Large intestine (tissue), 3 donors: ENCODE data around the gene MACROD1. TPM values are rescaled to one million over a fixed set of nuclear protein-coding genes. Genes with fewer than 3 reads are reported as not detected.

ENCODE experiments used
- DNase-seq, 2 donors: peaks; one replicate each; pipeline versions ENCODE4 v3.0.0 to v3.0.0-alpha.2; 2013
- H3K27ac ChIP-seq: one replicate; pipeline ENCODE4 v1.5.1; 2013; ENCODE audit warnings: low read length
- H3K27me3 ChIP-seq: 2 replicates; pipeline ENCODE4 v1.6.1; 2013; ENCODE audit warnings: low read length; ENCODE audit not compliant: control insufficient read depth, insufficient read depth
- H3K36me3 ChIP-seq: 2 replicates; pipeline ENCODE4 v1.6.1; 2013; ENCODE audit warnings: low read length; ENCODE audit not compliant: control insufficient read depth, insufficient read depth
- H3K4me1 ChIP-seq: one replicate; pipeline ENCODE4 v1.6.1; 2013; ENCODE audit warnings: low read length; ENCODE audit not compliant: control insufficient read depth, insufficient read depth
- H3K4me3 ChIP-seq: one replicate; pipeline ENCODE4 v1.5.1; 2013; ENCODE audit warnings: low read length
- H3K9me3 ChIP-seq: one replicate; pipeline ENCODE4 v1.6.1; 2013; ENCODE audit warnings: mild to moderate bottlenecking, low read depth, low read length, moderate library complexity; ENCODE audit not compliant: control insufficient read depth
- WGBS: methylation state at CpG from one replicate; pipeline ENCODE4 v1.1.5; 2013; ENCODE audit warnings: low lambda C conversion rate; ENCODE audit not compliant: insufficient coverage; 5-methylcytosine and 5-hydroxymethylcytosine counted together
- polyA plus RNA-seq: library from polyadenylated mRNA; unstranded; fragments of 120-200 nt; gene quantifications from one replicate; pipeline ENCODE4 v1.2.1, GENCODE V29; 2013

Gene MACROD1
- polyA plus RNA-seq, 1 donor = 18.2 TPM

DNA sequence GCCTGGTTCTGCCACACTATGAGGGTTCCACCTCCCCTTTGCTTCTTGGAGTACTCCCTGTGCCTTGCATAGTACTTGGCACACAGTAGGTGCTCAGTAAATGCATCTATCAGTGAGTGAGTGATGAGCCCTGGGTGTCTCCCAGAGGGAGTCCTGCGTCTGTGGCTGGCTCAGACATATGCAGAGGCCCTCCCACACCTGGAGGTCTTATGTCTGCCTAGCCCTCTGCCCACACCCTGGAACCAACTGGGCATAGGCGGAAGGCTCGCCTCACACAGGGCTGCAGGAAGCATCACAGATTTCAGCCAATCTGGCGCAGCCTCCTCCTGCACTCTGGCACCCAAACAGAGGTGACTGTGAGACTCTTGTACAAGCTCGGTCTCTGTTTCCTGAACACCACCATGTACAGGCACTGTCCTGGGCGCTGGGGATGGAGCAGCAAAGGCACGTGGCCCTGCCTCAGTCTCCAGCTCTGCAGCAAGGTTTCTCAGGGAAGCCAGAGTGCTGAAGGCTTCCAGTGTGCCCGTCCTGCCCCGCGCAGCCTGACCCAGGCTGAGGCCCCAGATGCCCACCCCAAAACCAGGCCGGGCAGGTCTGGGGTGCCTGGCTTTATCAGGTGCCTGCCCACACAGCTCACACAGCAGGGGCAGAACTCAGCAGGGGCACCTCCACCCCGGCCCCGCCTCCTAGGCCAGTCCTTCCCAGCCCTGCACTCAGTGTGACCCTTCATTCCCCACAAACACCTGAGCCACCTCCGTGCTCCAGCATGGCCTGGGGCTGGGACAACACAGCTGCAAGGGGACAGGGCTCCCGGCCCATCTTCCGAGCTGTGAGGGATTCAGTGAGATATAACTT lies 103.5 kb downstream of the MACROD1 start:
- Histone ChIP-seq H3K4me1 (peaks cover 10% of the 10 kb centered on the region), H3K9me3 (no peaks in the 10 kb centered on the region), H3K27me3 (peaks cover 25% of the 10 kb centered on the region), H3K27ac (no peak overlapping the region), H3K36me3 (no peaks in the 10 kb centered on the region), H3K4me3 (no peak overlapping the region)
- DNase-seq = no peak
- no CpG with 5 or more reads among the region's 16 CpGs for WGBS

DNA sequence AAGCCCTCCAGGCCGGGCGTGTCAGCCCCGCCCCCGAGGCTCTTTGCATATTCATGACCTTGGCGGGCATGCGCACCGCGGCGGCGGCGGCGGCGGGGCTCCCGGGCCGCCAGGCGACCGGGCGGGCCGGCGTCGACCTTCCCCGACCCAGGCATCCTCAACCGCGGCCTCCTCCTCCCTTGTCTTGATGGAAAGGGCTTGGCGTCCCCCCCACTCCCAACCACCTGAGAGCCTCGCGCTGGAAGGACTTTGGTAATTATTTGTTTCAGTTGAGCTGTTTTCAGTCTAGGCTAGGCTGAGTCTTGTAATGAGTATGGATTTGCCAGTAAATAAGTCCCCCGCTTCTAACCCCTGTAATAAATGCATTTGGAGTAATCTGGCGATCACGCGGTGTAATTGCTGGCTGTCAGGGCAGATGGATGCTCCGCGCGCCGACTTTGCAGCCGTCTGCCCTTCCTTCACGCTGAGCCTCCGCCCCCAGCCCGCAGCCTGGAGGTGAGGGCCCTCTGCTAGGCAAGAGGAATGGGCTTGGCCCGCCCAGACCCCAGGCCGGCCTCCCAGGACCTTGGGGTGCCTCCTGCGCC lies 105.0 kb downstream of the MACROD1 start:
- no CpG with 5 or more reads among the region's 42 CpGs for WGBS
- Histone ChIP-seq H3K4me1 (peaks cover 10% of the 10 kb centered on the region), H3K27me3 (peaks cover 24% of the 10 kb centered on the region), H3K27ac (no peak overlapping the region), H3K36me3 (no peaks in the 10 kb centered on the region), H3K4me3 (peak overlapping the region; percentile 24), H3K9me3 (no peaks in the 10 kb centered on the region)
- peak in 1 of 2 donors; percentile 48 for DNase-seq

DNA sequence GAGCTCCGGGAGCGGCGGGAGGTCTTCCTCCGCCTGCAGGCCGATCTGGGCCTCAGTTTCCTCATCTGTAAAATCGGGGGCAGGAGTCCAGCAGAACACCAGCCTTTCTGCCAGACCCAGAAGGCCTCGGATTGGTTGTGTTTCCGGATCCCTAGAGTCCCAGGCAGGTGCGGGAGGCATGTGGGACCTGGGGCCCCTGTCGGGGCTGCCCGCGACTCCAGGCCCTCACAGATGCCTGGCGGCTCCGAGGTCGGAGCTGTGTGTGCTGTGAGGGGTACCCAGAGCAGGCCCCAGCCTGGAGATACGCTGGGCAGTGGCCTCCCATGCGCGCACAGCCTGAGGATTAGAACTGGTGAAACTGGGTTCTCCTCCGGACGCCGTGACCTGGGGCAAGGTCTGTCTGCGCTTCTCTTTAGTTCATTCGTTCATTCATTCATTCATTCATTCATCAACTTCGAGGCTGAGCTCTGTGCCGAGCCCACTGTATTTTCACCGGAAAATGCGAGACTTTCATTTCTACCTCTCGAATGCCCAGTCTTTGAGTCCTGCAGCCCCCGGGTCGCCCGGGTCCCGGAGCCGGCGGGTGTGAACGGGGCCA lies 105.6 kb downstream of the MACROD1 start:
- H3K9me3 ChIP-seq = no peaks in the 10 kb centered on the region
- WGBS = 0% methylated on average over 1 of the region's 35 CpGs
- no peaks in the 10 kb centered on the region for H3K36me3 ChIP-seq
- H3K27ac ChIP-seq = no peak overlapping the region
- DNase-seq = no peak
- peaks cover 24% of the 10 kb centered on the region for H3K27me3 ChIP-seq
- peaks cover 10% of the 10 kb centered on the region for H3K4me1 ChIP-seq
- peak overlapping the region; percentile 24 for H3K4me3 ChIP-seq

DNA sequence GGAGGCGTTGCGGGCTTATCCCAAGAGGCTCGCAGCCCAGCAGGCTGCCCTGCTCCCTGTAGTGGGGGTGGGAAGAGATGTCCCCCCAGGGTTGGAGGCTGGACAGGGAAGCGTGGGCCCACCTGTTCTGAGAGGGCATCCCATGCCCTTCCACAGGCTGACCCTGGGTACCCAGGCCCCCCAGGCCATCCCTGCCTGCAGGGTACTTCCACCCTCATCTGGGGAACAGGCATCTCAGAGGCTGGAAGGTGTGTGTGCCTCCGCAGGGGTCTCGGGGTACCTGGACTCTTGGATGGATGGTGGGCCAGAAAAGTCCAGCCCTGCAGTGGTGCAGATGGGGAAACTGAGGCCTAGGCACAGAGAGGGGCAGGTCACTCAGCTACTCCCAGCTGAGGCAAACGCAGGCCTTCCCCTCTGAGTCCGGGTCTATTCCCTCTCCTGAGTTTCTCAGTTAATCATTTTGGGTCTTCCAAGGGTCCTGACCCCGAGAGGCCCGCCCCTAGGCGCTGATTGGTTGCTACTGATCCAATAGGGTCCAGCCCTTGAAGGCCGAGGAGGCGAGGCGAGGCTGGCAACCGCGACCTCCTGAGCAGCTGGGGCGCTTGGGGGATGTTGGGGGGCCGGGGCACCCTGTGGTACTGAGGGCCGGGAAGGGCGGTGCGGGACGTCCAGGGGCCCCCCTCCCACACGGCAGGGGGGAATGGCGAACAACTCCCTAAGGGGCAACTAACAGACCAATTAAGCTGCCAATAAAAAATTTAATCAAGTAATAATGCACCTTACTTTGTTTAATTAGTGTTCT lies 106.4 kb downstream of the MACROD1 start:
- DNase-seq = no peak
- no peaks in the 10 kb centered on the region for H3K9me3 ChIP-seq
- peaks cover 24% of the 10 kb centered on the region for H3K27me3 ChIP-seq
- H3K27ac ChIP-seq = no peak overlapping the region
- WGBS = no CpG with 5 or more reads among the region's 24 CpGs
- no peaks in the 10 kb centered on the region for H3K36me3 ChIP-seq
- H3K4me1 ChIP-seq = peaks cover 10% of the 10 kb centered on the region
- no peak overlapping the region for H3K4me3 ChIP-seq

DNA sequence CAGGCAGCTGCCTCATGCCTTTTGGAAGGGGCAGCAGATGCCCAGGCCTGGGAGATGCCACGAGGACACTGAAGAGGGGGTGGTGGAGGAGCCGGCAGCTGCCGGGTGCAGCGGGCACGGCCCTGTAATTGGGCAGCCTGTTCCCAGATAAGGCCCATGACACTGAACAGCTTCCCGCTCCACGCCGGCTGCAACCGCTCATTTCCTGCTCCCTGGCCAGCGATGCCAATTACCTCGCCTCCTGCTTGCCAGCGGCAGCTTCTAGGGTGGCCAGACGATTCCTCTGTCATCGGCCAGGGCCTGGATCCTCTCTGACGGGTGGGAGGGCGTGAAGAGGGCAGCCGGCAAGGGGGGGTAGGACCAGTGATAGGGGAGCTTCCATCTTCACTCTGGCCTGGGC lies 107.4 kb downstream of the MACROD1 start:
- no peaks in the 10 kb centered on the region for H3K9me3 ChIP-seq
- WGBS = no CpG with 5 or more reads among the region's 17 CpGs
- H3K27ac ChIP-seq = no peak overlapping the region
- H3K4me1 ChIP-seq = peaks cover 11% of the 10 kb centered on the region
- H3K36me3 ChIP-seq = no peaks in the 10 kb centered on the region
- no peak overlapping the region for H3K4me3 ChIP-seq
- peak in 1 of 2 donors; percentile 32 for DNase-seq
- H3K27me3 ChIP-seq = peaks cover 24% of the 10 kb centered on the region

DNA sequence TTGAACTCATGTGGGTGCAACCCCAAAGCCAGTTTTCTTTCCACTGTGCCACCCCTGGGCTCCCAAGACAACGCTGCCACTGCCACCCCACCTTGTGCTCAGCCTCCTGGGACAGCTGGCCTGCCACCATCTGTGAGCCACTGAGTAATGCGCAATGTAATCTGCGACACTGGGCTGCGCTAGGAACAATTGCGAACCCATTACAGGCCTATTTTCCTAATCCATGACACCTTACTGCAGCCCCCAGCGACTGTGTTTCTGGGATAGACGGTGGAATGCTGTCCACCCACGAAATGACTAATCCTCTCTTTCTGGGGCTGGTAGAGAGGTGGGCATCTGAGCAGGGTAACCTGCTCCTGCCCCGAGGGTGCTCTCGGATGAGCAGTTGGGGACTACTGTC lies 108.0 kb downstream of the MACROD1 start:
- no CpG with 5 or more reads among the region's 10 CpGs for WGBS
- Histone ChIP-seq H3K4me3 (no peak overlapping the region), H3K4me1 (peaks cover 14% of the 10 kb centered on the region), H3K9me3 (no peaks in the 10 kb centered on the region), H3K27ac (no peak overlapping the region), H3K36me3 (no peaks in the 10 kb centered on the region), H3K27me3 (peaks cover 24% of the 10 kb centered on the region)
- DNase-seq = no peak

DNA sequence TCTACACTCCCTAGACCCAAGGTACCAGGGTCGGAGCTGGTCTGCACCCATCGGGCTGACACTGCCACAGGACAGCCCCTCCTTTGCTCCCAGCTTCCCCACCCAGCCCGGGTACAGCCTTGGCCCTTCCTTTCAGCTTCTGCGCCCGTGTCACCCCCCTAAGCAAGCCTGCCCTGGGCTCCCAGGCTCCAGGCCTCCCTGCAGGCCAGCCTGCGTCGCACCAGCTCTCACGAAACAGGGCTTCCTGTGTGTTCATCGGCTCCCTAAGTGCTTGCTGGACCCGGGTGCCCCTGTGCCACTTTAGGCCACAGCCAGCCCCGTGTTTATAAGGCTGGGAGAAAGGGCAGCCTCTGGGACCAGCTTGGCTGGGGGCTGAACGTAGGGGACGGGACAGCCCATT lies 109.1 kb downstream of the MACROD1 start:
- no peak overlapping the region for H3K27ac ChIP-seq
- H3K4me1 ChIP-seq = peaks cover 14% of the 10 kb centered on the region
- no peak for DNase-seq
- no peaks in the 10 kb centered on the region for H3K9me3 ChIP-seq
- H3K27me3 ChIP-seq = peaks cover 17% of the 10 kb centered on the region
- H3K4me3 ChIP-seq = no peak overlapping the region
- no CpG with 5 or more reads among the region's 13 CpGs for WGBS
- H3K36me3 ChIP-seq = no peaks in the 10 kb centered on the region

DNA sequence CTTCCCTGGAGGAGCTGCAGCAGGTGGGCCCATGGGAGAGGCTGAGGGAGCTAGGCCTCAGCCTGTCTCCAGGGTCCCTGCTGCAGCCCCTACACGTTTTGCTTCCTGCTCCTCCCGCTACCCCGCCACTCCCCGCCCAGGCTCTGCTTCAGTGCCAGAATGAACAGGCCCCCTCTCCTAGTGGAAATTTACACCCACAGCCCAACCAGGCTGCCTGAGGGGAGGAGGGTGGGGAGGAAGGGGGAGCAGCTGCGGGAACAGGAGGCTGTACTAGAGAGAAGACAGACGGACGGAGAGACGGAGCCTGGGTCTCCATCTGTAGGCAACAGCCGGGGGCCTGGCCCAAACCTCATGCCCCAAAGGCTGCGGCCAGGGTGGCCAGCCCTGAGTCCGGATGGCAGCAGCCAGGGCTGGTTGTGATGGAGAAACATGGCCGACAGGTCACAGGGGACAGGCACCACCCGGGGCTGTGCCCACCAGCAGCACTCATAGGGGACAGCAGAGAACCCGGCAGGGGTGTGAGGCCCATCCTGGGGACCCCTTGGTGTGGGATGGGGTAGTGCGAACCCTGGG lies 109.6 kb downstream of the MACROD1 start:
- no peak overlapping the region for H3K4me3 ChIP-seq
- H3K36me3 ChIP-seq = no peaks in the 10 kb centered on the region
- WGBS = no CpG with 5 or more reads among the region's 15 CpGs
- peaks cover 13% of the 10 kb centered on the region for H3K27me3 ChIP-seq
- H3K27ac ChIP-seq = no peak overlapping the region
- H3K4me1 ChIP-seq = peaks cover 13% of the 10 kb centered on the region
- H3K9me3 ChIP-seq = no peaks in the 10 kb centered on the region
- no peak for DNase-seq

DNA sequence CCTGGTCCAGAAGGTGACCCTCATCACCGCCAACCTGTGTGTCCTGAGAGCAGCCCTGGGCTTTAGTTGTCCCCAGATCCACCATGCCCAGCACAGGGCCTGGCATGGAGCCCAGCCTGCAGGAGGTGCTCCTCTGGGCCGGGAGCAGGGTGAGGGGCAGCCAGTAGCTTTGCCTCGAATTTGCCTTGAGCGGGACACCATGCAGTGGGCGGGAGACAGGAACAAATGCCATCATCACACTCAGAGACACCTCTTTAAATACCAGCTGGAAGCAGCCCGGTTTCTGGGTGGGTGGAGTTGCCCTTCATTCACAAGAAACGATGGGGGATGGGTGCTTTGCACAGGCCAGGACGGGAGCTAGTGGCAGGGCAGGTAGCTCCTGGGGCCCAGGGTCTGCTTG lies 110.8 kb downstream of the MACROD1 start:
- Histone ChIP-seq H3K27me3 (peaks cover 2% of the 10 kb centered on the region), H3K9me3 (no peaks in the 10 kb centered on the region), H3K4me1 (peaks cover 4% of the 10 kb centered on the region), H3K4me3 (no peak overlapping the region), H3K36me3 (no peaks in the 10 kb centered on the region), H3K27ac (no peak overlapping the region)
- no peak for DNase-seq
- no CpG with 5 or more reads among the region's 8 CpGs for WGBS

DNA sequence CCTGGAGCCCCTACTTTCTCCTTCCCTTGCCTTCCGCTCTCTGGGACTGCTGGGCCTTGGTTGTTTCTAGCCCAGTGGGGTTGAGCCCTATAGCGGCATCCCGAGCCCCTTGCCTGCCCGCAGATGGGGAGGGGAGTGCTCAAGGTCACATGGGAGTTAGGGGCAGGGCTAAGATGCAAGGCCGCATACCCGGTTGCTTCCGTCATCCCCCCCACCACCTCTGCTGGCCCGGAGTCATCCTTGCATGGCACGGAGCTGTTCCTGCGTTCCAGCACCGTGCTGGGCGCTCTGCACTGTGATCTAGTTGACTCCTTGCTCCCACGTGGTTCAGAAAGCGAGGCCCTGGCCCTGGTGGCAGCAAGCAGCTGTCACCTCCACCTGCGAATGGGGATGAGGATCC lies 112.2 kb downstream of the MACROD1 start:
- Histone ChIP-seq H3K36me3 (no peaks in the 10 kb centered on the region), H3K27me3 (no peaks in the 10 kb centered on the region), H3K9me3 (no peaks in the 10 kb centered on the region), H3K4me3 (no peak overlapping the region), H3K4me1 (peaks cover 4% of the 10 kb centered on the region), H3K27ac (no peak overlapping the region)
- DNase-seq = no peak
- no CpG with 5 or more reads among the region's 15 CpGs for WGBS
